GM21619 (cell line): ENCODE results near the gene KRT38.
"Not testable (repeated sequence)": the region's sequence is repeated elsewhere in the genome, so short reads cannot be mapped to it uniquely, and the experiment has no call there.

ENCODE experiments used
- ATAC-seq: cut with Tn5 transposase; IDR thresholded peaks from one replicate; pipeline ENCODE4 v1.9.1; 2021; ENCODE audit not compliant: unreplicated experiment

KRT38 gene

GRCh38 chr17:41462705-41463104 is 21.9 kb upstream of the KRT38 start:
- no peak for ATAC-seq

- no peak for ATAC-seq
Observed at GRCh38 chr17:41457676-41458075, 16.9 kb upstream of the KRT38 start.

GRCh38 chr17:41456204-41456603 is 15.4 kb upstream of the KRT38 start:
- ATAC-seq: no peak

GRCh38 chr17:41455236-41455635 is 14.5 kb upstream of the KRT38 start:
- ATAC-seq: no peak

GRCh38 chr17:41453066-41453465 is 12.3 kb upstream of the KRT38 start:
- no peak for ATAC-seq

GRCh38 chr17:41452281-41452680 is 11.5 kb upstream of the KRT38 start:
- ATAC-seq: no peak

GRCh38 chr17:41451154-41451728 is 10.5 kb upstream of the KRT38 start:
- no peak for ATAC-seq

- no peak for ATAC-seq
Observed at GRCh38 chr17:41449008-41449407, 8.2 kb upstream of the KRT38 start.

- no peak for ATAC-seq
Observed at GRCh38 chr17:41448506-41448905, 7.7 kb upstream of the KRT38 start.

- no peak for ATAC-seq
Observed at GRCh38 chr17:41446806-41447205, 6.0 kb upstream of the KRT38 start.

- no peak for ATAC-seq
Observed at GRCh38 chr17:41444640-41445039, 3.9 kb upstream of the KRT38 start.

- ATAC-seq: no peak
Observed at GRCh38 chr17:41444186-41444585, 3.4 kb upstream of the KRT38 start.

GRCh38 chr17:41442739-41443138 is 2.0 kb upstream of the KRT38 start:
- no peak for ATAC-seq

- ATAC-seq: no peak
Observed at GRCh38 chr17:41439375-41439774, 1.4 kb downstream of the KRT38 start.

- no peak for ATAC-seq
Observed at GRCh38 chr17:41437769-41438168, 3.0 kb downstream of the KRT38 start.

- ATAC-seq: no peak
Observed at GRCh38 chr17:41437254-41437653, 3.5 kb downstream of the KRT38 start.

- ATAC-seq: no peak
Observed at GRCh38 chr17:41434415-41434814, 6.4 kb downstream of the KRT38 start.

- ATAC-seq: no peak
Observed at GRCh38 chr17:41434005-41434404, 6.8 kb downstream of the KRT38 start.

- no peak for ATAC-seq
Observed at GRCh38 chr17:41433586-41433985, 7.2 kb downstream of the KRT38 start.

GRCh38 chr17:41430376-41430775 is 10.4 kb downstream of the KRT38 start:
- ATAC-seq: not testable (repeated sequence)

GRCh38 chr17:41429667-41430066 is 11.1 kb downstream of the KRT38 start:
- ATAC-seq: no peak

- no peak for ATAC-seq
Observed at GRCh38 chr17:41428591-41429291, 12.0 kb downstream of the KRT38 start.

- no peak for ATAC-seq
Observed at GRCh38 chr17:41424111-41424635, 16.6 kb downstream of the KRT38 start, which contains the start of gene KRT37. KRT37 (minus strand) TSS chr17:41424585; CDS start chr17:41424523, 62 bp downstream.
